GM12875 (cell line): Measurements from ENCODE around the gene CACNA1E.

Experiments
- H3K4me3 ChIP-seq: one replicate; pipeline ENCODE4 v1.5.1; 2011; ENCODE audit warnings: low read depth, low read length, control low read depth
- TF ChIP-seq, protein P1 (sequence below): IDR thresholded peaks from 2 replicates; pipeline ENCODE4 v1.5.1; 2011; ENCODE audit warnings: low read depth, mild to moderate bottlenecking, control low read depth, inconsistent platforms, low read length, moderate library complexity, borderline replicate concordance; ENCODE audit not compliant: insufficient read depth

Gene CACNA1E

DNA sequence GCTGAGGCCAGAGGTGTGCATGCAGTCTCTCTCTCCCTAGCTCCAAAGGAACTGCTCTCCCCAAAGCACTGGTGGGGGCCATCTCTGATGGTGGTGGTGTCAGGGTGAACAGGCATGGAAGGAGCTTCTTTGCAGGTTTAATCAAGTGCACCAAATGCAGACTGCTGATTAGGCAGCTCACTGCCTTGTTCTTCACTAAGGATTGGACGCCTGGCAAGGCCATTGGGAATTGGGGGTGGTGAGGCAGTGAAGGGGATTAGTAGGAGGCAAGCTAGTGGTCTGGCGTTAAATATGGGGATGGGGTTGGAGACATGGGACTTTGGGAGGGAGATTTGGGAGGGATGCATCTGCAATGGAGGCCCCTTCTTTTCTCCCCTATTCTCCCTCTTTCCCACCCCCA, 1.5 kb downstream of the CACNA1E start:
- peak overlapping the region; percentile 52 for H3K4me3 ChIP-seq
- TF ChIP-seq, protein P1, sequence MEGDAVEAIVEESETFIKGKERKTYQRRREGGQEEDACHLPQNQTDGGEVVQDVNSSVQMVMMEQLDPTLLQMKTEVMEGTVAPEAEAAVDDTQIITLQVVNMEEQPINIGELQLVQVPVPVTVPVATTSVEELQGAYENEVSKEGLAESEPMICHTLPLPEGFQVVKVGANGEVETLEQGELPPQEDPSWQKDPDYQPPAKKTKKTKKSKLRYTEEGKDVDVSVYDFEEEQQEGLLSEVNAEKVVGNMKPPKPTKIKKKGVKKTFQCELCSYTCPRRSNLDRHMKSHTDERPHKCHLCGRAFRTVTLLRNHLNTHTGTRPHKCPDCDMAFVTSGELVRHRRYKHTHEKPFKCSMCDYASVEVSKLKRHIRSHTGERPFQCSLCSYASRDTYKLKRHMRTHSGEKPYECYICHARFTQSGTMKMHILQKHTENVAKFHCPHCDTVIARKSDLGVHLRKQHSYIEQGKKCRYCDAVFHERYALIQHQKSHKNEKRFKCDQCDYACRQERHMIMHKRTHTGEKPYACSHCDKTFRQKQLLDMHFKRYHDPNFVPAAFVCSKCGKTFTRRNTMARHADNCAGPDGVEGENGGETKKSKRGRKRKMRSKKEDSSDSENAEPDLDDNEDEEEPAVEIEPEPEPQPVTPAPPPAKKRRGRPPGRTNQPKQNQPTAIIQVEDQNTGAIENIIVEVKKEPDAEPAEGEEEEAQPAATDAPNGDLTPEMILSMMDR, result no peak

DNA sequence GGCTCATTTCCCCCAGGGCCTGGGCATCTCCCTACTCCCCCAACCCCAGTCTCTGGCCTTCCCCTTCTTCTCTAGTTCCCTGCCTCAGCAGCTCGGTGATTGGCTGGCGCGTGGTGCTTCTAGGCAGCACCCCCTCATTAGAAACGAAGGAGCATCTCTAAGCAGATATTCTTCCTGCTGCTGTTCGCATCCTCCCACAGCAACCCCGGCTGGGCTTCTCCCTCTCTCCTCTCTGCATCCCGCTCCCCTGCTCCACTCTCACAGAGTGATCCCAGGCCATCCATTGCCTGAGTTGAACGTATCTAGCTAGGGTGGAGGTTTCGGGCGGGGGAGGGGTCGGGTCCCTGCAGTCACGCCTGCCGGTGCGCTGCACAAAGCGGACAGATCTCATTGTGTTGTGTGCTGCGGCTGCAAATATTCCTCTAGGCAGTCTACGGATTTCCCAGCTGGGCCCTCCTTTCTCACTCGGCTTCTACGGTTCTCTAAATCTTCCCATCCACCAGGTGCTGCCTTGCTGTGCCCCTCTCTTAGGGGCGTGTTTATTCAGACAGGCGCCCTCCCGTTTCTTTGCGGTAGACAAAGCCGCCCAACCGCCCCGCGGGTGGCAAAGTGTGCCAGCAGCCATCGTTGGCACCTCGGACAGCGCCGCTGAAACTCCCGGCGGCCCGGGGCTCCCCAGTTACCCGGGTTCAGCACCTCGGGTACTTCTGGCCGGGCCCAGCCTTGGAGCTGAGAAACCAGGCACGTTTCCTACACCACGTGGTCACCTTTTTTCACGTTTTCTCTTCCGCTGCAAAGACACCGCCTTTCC, 2.2 kb downstream of the CACNA1E start:
- TF ChIP-seq, protein P1, result no peak; the same call in 1 of the 2 replicates
- H3K4me3 ChIP-seq, result peak overlapping the region; percentile 52

DNA sequence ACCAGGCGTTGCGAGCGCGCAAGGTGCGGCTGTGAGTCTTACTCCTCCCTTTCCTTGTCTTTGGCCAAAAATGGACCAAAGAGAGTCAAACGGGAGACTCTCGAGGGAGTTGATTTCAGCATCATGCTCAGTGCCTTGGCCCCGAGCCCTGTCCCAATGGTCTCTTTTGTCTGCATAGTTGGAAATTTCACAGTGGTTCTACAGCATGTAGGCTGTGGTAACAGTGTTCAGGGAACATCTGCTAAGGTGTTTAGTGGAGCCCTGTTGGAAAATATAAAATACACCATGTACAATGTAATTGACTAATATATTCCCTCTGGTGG, 2.7 kb downstream of the CACNA1E start:
- peak overlapping the region; percentile 52 for H3K4me3 ChIP-seq
- TF ChIP-seq, protein P1, result 0 out of 2 replicates have a peak, but pooled peaks have one; percentile 40

DNA sequence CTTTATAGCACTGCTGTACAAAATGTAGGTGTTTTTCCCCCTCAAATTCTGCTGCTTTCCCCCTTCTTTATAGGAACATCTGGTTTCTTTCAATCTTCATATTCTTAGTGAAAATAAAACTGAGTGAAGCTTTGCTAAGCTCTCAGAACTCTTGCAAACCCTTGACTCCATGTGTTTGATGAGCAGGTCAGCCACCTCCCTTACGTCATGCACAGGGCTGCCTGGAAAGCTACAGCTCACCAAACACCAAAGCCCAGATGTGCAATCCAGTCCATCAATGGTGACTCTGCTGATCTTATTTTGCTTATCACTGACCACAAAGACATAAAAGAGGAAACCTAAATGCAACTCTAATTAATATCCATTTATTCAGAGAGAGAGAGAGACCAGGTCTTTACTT, 5.5 kb downstream of the CACNA1E start:
- TF ChIP-seq, protein P1, result no peak
- no peak overlapping the region for H3K4me3 ChIP-seq

DNA sequence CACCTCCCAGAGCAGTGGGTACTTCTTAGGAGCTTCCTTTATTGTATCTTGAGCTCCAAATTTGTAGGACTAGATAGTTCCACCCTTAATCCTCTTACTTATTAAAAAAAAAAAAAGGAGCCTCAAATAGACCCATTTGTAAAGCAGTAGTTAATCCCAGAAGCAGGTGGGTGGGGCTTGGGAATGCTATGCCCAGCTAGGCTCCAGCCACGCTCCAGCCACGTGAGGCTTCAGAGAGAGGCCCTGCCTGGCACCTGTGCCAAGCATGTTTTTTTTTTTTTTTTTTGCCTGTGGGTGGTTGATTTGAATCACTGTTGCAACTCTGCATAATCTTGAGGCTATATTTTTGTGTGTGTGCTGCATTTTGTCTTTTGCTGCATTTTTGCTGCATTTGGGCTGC, 7.0 kb downstream of the CACNA1E start:
- TF ChIP-seq, protein P1, result no peak
- no peak overlapping the region for H3K4me3 ChIP-seq

DNA sequence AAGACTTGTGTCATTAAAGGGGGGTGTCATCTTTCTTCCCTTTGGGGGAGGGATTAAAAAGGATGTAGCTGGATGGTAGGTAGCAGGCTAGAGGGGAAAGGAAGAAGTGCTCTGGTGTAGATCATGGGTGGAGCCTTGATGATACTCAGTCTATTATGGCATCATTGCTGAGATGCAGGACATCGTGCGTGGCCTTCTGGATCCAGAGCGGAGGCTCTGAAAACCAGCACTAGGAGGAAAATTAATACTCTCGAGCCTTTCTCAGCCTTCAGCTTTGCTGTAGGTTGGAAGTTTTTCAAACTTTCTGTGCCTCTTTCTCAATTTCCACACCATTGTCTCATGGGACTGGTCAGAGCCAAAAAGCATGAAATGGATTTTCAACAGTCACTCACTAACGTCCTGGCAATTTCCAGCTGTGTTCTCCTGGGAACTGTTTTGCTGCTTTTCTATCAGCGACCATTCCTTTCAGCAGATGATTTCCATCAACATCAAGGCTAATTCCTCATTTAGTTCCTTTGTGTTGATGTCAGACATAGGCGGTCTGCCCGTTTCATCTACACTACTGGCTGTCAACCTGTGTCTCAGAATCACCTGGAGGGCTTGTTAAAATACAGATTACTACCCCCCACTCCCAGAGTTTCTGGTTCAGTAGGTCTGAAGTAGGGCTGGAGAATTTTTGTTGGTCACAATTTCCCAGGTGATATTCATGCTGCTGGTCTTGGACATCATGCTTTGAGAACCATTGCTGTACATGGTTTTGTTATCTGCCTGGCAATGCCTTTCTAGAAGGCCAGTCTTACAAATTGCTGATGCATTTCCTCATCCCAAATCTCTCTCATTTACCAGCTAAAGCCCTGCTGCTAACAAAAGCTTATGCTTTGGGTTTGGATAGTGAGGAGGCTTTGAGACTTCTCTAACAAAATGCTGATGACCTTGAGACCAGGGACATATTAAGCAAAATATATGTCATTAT, 7.7 kb downstream of the CACNA1E start:
- H3K4me3 ChIP-seq, result no peak overlapping the region
- TF ChIP-seq, protein P1, result no peak
